Activated T-helper 1 cell treated with anti-CD3 and anti-CD28 coated beads, Interleukin-2, amount 50 U/mL, for 16 hours (primary cell): Measurements from ENCODE around the gene VWA8.
"Not testable (repeated sequence)": the region's sequence is repeated elsewhere in the genome, so short reads cannot be mapped to it uniquely, and the experiment has no call there.

Experiments used
- DNase-seq, 2 donors: peaks; one replicate each; pipeline ENCODE4 v3.0.0-alpha.2; 2020; ENCODE audit warnings: low read depth in 1 of 2, low spot score in 1 of 2

VWA8 gene

GRCh38 chr13:41858780-41859179 is 102.1 kb downstream of the VWA8 start:
- no peak for DNase-seq

DNA sequence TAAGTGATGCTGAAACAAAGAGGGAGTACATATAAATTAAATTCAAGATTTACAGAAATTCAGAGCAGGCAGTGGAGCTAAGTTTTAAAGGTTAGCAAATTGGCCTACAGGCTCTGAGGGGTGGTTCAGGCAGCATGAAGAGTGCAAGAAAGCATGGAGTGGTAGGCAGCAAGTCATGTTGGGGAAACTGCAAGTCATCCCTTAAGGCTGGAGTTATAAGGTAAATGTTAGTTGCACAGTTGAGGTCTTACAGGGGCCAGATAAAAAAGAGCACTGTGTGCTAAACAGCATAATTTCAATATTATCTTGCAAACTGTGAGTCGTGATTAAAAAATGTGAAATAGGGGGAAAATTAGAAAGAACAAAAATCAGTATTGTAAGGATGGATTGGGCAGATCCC is 106.2 kb downstream of the VWA8 start:
- no peak for DNase-seq

DNA sequence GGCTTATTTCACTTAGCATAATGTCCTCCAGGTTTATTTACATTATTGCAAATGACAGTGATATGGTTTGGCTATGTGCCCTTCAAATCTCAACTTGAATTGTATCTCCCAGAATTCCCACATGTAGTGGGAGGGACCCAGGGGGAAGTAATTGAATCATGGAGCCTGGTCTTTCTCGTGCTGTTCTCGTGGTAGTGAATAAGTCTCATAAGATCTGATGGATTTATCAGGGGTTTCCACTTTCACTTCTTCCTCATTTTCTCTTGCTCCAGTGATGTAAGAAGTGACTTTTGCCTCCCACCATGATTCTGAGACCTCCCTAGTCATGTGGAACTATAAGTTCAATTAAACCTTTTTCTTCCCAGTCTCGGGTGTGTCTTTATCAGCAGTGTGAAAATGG is 109.6 kb downstream of the VWA8 start:
- no peak for DNase-seq

- no peak for DNase-seq
Observed at GRCh38 chr13:41848435-41849255, 112.3 kb downstream of the VWA8 start.

DNA sequence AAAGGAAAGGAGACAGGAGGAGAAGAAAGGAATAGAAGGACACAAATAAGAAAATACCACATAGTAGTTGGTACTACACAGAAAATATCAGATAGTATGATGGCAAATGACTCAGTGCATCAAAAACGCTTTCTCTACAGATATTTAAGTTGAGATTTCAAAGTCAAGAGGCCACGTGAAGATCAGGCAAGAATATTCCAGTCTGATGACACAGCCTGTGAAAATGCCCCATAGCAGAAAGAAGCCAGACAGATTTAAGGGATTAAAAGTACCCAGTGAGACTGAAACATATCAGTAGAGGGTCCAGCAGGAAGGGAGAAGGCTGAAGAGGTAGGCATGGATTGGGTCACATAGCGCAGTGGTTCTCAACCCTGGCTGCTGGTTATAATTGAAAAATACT is 113.7 kb downstream of the VWA8 start:
- DNase-seq, result no peak

DNA sequence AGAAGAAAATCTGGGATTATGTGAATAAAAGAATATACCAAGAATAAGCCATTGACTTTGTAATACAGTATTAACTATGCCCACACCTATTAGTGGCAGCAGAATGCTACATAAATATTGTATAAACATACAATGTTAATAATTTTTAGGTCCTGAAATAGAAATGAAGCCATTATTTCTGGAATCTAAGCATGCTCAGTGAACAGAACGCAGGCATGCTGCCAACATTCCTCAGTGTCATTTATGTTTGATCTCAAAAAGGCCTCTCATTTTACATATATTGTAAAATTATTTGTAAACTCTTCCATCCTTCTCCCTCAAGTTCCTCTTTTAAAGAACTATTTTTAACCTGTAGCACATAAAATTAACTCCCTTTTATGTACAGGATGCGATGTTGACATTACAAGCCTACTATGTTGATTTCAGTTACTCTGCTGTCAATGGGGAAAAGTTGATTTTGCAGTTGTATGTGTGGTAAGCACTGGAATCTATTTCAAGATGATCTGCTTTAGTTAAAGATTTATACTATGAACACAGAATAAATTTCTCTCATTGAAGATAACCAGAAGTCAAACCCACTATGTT is 118.8 kb downstream of the VWA8 start:
- no peak for DNase-seq

DNA sequence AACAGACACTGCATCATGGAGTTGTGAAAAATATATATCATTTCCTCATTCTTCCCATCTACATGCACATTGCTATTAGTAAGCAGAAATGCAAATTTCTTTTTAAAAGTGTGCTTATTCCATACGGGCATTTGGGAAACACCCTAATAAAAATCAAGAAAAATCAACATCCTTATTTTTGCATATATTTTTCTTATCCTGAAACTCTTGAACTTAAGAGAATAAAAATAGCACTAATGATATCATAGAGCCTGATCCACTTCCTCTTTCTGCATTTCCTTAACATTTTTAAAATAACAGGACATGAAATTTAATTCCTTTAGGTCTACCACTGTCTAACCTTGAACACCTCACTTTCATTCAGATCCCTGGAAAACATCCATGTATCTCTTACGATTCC is 123.3 kb downstream of the VWA8 start:
- DNase-seq, result no peak

GRCh38 chr13:41835871-41836270 is 125.0 kb downstream of the VWA8 start:
- no peak for DNase-seq

- DNase-seq, result not testable (repeated sequence)
Observed at GRCh38 chr13:41834697-41835096, 126.2 kb downstream of the VWA8 start.

GRCh38 chr13:41833831-41834230 is 127.1 kb downstream of the VWA8 start:
- DNase-seq, result no peak

- no peak for DNase-seq
Observed at GRCh38 chr13:41833201-41833600, 127.7 kb downstream of the VWA8 start.

DNA sequence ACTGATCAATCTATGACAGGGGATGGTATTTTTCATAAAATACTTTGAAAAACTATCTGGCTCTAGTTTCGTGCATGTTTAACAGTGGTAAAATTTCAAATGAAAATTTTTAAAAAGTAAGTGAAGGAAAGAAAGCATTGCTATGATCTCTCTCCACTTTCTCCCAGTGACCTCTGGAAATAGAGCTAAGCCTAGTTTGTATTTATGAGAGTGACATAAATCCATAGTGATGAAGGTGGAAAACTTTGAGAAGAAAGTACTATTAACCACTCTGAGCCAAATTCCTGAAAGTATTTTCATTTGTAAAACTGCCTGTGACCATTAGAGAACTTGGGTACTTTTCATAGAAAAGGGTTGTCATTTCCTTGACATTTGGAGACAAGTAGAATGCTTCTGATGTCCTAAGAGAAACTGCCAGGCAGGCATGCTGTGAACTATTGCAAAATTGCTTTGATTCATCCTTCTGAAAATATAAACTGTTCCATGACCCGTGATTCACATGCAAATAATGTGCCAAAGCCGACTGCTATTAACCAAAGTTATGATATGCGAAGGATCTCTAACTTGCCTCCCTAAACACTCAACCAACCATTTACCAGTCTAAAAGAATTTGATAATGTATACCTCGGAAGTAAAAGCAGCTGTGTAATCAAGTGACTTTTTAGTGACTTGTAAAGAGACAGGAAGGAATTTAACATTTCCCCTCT is 133.2 kb downstream of the VWA8 start:
- no peak for DNase-seq

DNA sequence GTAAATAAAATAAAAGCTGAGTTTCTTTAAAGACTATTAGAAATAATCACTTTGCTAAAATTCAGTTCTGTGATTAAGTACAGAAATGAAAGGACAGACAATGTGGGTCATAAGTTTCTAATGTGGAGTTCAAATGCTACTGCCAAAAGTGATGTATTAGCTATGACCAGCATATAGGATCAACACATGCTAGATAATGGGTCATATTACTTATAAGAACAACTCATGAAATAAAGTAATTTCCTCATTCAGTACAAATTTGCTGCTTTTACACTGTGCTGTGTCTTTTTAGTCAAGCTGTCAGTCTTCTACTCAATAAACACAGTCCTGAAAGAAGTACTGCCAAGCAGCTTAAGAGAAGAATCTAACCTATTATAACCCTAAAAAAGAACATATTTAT is 135.2 kb downstream of the VWA8 start:
- no peak for DNase-seq

GRCh38 chr13:41823476-41823875 is 137.4 kb downstream of the VWA8 start:
- DNase-seq, result no peak

- no peak for DNase-seq
Observed at GRCh38 chr13:41822560-41822959, 138.3 kb downstream of the VWA8 start.

DNA sequence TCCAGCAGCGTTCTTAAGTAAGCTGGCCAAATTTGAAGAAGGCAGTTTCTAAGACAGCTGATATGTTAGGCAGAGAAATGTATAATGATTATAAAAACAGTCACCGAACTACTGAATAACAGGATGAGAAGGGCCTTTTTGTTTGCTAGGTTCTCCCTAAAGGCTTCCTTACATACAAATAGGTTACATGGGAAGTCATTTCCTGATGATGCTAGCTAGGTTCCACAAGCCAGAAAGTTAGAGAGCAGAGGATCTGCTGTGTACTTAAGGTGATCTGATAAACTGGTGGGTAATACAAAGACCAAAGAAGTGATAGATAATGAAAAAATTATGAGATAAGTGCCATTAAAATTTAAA is 139.7 kb downstream of the VWA8 start:
- DNase-seq, result no peak

- DNase-seq, result no peak
Observed at GRCh38 chr13:41820581-41821237, 140.2 kb downstream of the VWA8 start.

GRCh38 chr13:41816057-41816456 is 144.9 kb downstream of the VWA8 start:
- no peak for DNase-seq

GRCh38 chr13:41813426-41813825 is 147.5 kb downstream of the VWA8 start:
- DNase-seq, result no peak

- no peak for DNase-seq
Observed at GRCh38 chr13:41812851-41813250, 148.1 kb downstream of the VWA8 start.

DNA sequence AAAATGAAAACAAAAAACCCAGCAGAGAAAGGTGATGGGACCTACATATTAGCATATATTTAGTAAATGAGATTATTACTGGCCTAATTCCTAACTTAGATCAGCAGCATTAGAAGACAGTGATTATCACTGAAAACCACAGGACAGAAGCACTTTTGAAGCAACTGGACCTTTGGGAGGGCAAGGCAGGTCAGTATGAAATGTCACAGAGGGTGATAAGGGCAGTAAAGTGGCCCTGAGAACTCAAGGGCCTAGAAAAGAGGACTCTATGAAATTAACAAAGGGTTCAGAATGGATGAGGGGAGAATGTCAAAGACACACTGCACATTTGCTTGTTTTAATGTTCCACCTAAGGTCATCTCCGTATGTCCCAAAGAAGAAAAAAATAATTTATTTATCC is 148.7 kb downstream of the VWA8 start:
- DNase-seq, result no peak

- no peak for DNase-seq
Observed at GRCh38 chr13:41811588-41812021, 149.3 kb downstream of the VWA8 start.
